Muscle layer of colon (tissue), 2 donors: Measurements from ENCODE around the gene MUC6.

Source experiments
- H3K27ac ChIP-seq: one replicate; pipeline ENCODE4 v1.7.0; 2013; ENCODE audit warnings: low read depth, mild to moderate bottlenecking, low read length, moderate library complexity
- H3K27me3 ChIP-seq, 2 donors: one replicate each; pipeline ENCODE4 v1.7.0; 2013; ENCODE audit warnings: low read length in 2 of 2, mild to moderate bottlenecking in 2 of 2; ENCODE audit not compliant: insufficient read depth in 2 of 2, control insufficient read depth in 1 of 2
- H3K36me3 ChIP-seq: one replicate; pipeline ENCODE4 v1.7.0; 2013; ENCODE audit warnings: mild to moderate bottlenecking, low read length; ENCODE audit not compliant: insufficient read depth
- H3K4me1 ChIP-seq: one replicate; pipeline ENCODE4 v1.7.0; 2013; ENCODE audit warnings: mild to moderate bottlenecking, low read length; ENCODE audit not compliant: insufficient read depth
- H3K4me3 ChIP-seq, 2 donors: one replicate each; pipeline ENCODE4 v1.7.0; 2013; ENCODE audit warnings: low read length in 2 of 2, low read depth in 1 of 2, mild to moderate bottlenecking in 1 of 2, moderate library complexity in 1 of 2
- H3K9ac ChIP-seq: one replicate; pipeline ENCODE4 v1.7.0; 2013; ENCODE audit warnings: low read length
- H3K9me3 ChIP-seq: one replicate; pipeline ENCODE4 v1.7.0; 2013; ENCODE audit warnings: mild to moderate bottlenecking, low read length
- donor health status: abdominal sarcoma.
- donor health status: Adenocarcinoma of cecum.

The MUC6 gene

DNA sequence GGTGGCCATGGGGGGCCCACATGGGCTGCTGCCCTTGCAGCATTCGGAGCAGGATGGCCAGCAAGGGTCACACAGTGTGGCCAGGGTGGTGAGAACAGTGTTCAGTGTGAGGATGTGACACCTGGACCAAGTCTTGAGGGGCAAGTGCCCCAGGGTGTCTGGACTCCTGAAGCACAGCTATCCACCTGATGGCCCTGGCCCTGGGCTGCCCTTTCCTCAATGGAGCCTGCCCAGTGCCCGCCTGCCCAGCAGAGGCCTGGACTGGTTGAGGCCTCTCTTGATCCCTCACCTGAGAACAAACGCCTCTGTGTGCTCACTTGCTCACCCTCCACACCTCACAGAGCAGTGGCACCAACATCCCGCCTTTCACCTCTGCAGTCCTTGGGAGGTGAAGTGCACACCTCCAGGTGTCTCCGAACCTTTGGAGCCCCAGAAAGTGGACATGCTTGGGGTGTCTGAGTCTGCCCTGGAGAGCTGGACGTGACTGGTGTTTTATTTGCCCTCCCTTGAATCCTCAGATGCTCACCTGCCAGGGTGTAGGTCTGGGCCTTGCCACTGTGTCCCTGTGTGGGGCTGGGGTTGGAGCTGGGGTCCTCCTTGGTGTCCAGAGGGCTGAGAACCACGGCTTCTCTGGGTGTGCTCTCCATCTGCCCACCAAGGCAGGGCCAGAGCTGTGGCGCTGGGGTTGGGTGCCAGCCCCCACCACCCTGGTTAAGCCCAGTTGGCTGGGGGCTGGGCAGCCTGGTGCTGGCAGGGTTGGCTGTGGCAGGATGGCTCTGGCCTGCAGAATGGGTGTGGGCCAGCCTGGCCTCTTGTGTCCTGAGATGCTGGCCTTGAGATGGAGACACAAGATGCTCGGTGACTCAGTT is 34.3 kb upstream of the MUC6 start:
- H3K9me3 ChIP-seq, result no peaks in the 10 kb centered on the region
- no peaks in the 10 kb centered on the region for H3K36me3 ChIP-seq
- peaks cover 0 to 16% of the 10 kb centered on the region in 2 donors for H3K27me3 ChIP-seq
- no peak overlapping the region for H3K4me3 ChIP-seq
- H3K4me1 ChIP-seq, result no peaks in the 10 kb centered on the region
- H3K9ac ChIP-seq, result no peak overlapping the region
- H3K27ac ChIP-seq, result no peak overlapping the region

DNA sequence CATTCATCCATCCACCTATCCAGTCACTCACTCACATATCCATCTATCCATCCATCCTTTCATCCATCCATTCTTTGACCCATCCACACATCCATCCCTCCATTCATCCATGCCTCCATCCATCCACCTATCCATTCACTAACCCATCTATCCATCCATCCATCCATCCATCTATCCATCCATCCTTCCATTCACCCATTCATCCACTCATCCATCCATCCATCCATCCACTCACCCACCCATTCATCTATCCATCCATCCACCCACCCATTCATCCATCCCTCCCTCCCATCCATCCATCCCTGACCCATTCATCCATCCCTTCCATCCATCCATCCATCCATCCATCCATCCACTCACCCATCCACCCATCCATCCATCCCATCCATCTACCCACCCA is 33.2 kb upstream of the MUC6 start:
- H3K27me3 ChIP-seq, result peaks cover 0 to 16% of the 10 kb centered on the region in 2 donors
- no peak overlapping the region for H3K9ac ChIP-seq
- no peak overlapping the region for H3K4me3 ChIP-seq
- no peak overlapping the region for H3K27ac ChIP-seq
- no peaks in the 10 kb centered on the region for H3K4me1 ChIP-seq
- H3K9me3 ChIP-seq, result no peaks in the 10 kb centered on the region
- H3K36me3 ChIP-seq, result no peaks in the 10 kb centered on the region

DNA sequence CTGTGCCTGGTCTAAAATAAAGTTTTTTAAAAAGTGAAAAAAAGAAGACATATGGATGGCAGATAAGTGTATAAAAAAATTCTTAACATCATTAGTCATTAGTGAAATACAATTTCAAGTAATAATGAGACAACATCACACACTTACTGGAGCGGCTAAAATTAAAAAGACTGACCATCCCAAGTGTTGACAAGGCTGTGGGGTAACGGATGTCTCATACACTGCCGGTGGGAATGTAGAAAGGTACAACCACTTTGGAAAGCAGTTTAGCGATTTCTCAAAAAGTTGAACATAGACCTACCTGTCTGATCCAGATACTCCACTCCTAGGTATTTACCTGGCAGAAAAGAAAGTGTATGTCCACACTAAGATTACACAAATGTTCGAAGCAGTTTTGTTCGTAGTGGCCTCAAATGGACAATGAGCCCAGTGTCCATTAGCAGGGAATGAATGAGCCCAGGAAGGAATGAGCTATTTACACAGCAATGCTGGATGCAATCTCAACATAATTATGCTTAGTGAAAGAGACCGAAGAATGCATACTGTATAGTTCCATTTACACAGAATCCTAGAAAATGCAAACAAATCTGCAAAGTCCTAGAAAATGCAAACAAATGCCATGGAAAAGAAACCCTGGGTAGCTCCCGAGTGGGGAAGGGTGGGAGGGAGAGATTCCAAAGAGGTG is 31.4 kb upstream of the MUC6 start:
- Histone ChIP-seq H3K4me3 (no peak overlapping the region), H3K9ac (no peak overlapping the region), H3K4me1 (no peaks in the 10 kb centered on the region), H3K27ac (no peak overlapping the region), H3K9me3 (no peaks in the 10 kb centered on the region), H3K27me3 (peaks cover 0 to 5% of the 10 kb centered on the region in 2 donors), H3K36me3 (no peaks in the 10 kb centered on the region)

DNA sequence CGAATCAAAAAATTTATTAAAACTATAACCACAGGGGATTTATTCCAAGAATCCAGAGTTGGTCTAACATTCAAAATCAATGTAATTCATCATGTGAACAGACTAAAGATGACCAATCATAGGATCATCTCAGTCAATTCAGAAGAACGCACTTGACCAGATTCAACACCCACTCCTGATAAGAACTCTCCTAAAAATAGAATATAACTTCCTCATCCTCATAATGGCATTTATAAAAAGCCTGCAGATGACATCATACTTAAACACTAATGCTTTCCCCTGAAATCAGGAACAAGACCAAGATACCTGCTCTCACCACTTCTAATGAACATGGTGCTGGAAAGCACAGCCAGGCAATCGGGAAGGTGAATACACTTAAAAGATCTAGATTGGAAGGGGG is 27.6 kb upstream of the MUC6 start:
- Histone ChIP-seq H3K9ac (no peak overlapping the region), H3K4me1 (no peaks in the 10 kb centered on the region), H3K36me3 (no peaks in the 10 kb centered on the region), H3K27me3 (peaks cover 0 to 3% of the 10 kb centered on the region in 2 donors), H3K4me3 (no peak overlapping the region), H3K9me3 (peaks cover 4% of the 10 kb centered on the region), H3K27ac (no peak overlapping the region)

DNA sequence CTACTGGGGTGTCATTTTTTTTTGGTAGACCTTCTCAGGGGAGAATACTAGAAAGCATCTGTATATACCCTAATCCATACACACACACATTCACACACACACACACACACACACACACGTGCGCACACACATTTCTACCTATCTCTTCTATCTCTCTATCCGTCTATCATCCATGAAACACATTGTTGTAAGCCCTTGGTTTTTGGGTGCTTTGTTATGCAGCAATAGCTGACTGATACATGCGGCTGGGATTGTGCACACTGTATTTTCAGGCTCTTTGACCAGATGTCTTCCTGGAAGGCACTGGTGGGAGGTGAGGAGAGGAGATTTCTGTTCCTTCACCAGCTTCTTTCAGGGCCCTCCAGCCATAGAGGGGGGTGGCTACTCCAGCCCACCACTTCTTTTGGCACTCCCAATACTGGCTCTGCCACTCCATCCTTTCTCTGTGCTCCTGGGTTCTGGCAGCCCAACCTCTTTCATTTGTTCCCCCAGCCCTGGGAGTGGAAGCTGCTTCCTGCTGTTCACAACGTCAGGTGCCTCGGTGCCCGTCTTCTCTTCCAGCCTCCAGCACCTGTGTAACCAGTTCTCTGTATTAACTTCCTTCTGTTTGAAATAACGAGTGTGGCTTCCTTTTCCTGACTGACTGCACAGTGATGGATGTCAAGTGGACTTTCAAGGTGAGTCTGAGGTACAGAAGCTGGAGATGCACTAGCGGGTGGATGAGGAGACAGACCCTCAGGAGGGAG is 25.7 kb upstream of the MUC6 start:
- Histone ChIP-seq H3K9me3 (peaks cover 4% of the 10 kb centered on the region), H3K9ac (no peak overlapping the region), H3K27me3 (peaks cover 0 to 3% of the 10 kb centered on the region in 2 donors), H3K27ac (no peak overlapping the region), H3K4me1 (no peaks in the 10 kb centered on the region), H3K4me3 (no peak overlapping the region), H3K36me3 (no peaks in the 10 kb centered on the region)

DNA sequence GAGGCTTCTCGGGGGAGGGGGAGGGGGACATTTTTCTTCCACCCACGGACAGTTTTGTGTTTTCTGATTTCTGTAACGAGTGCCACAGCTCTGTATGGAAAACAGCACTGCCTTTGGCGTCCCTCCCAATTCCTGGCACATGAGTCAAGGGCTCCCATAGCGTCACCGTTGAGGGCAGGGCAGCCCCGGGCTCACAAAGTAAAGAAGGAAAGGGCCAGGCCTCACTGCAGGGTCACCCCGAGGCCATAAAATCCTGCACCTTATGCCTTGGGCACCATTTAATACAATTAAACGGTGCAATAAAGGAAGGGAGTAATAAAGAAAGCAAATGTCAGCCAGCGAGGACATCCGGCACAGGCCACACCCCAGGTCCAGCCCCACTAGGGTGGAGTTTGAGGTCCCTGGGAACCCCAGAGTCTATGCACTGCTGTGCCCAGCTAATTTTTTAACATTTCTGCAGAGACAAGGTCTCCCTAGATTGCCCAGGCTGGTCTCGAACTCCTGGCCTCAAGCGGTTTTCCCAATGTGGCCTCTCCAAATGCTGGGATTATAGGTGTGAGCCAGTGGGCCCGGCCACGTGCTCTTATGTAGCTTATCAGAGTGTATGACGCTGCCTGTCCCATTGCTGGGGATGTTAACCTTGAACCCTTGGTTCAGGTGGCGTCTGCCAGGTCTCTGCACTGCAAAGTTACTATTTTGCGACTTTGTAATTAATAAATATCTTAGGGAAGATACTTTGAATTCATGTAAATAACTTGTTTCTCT is 24.5 kb upstream of the MUC6 start:
- H3K27ac ChIP-seq, result no peak overlapping the region
- peaks cover 4% of the 10 kb centered on the region for H3K9me3 ChIP-seq
- H3K4me1 ChIP-seq, result no peaks in the 10 kb centered on the region
- H3K27me3 ChIP-seq, result peaks cover 0 to 3% of the 10 kb centered on the region in 2 donors
- H3K9ac ChIP-seq, result no peak overlapping the region
- H3K4me3 ChIP-seq, result no peak overlapping the region
- no peaks in the 10 kb centered on the region for H3K36me3 ChIP-seq

DNA sequence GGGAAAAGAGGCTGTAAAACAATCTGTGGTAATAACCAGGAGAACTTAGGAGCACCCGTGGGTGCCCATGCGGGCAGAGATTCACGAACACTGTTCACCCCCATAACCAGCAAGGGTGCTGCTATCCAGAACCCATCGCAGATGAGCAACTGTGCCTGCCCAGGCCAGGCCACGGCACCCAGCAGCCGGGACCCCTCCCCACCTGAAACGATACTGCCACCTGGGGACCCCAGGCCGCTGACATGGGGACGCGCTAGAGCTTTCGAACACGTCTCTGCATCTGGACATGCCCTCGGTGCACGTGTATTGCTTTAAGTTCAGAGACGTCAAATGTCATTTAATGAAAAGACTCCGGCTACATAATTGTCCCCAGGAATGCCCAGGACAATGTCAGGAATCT is 23.9 kb upstream of the MUC6 start:
- H3K9me3 ChIP-seq, result peaks cover 4% of the 10 kb centered on the region
- H3K27me3 ChIP-seq, result peaks cover 0 to 9% of the 10 kb centered on the region in 2 donors
- H3K9ac ChIP-seq, result no peak overlapping the region
- no peak overlapping the region for H3K27ac ChIP-seq
- H3K36me3 ChIP-seq, result no peaks in the 10 kb centered on the region
- H3K4me3 ChIP-seq, result no peak overlapping the region
- H3K4me1 ChIP-seq, result no peaks in the 10 kb centered on the region

DNA sequence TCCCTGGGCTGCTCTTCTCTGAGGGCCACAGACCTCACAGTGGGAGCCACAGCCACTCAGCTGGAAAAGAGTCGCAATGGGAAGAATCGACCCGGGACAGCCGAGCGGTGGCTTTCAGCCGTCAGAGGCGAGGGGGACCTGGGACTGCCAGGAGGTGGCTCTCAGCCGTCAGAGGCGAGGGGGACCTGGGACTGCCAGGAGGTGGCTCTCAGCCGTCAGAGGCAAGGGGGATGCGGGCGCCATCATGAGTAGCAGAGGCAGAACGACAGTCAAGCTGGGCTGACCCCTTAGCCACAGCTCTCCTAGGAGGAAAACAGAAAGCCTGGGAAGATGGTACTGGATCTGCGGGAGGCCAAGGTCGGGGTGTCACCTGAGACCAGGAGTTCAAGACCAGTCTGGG is 23.2 kb upstream of the MUC6 start:
- Histone ChIP-seq H3K9me3 (peaks cover 4% of the 10 kb centered on the region), H3K27me3 (peaks cover 0 to 15% of the 10 kb centered on the region in 2 donors), H3K4me1 (no peaks in the 10 kb centered on the region), H3K9ac (no peak overlapping the region), H3K4me3 (no peak overlapping the region), H3K27ac (no peak overlapping the region), H3K36me3 (no peaks in the 10 kb centered on the region)

DNA sequence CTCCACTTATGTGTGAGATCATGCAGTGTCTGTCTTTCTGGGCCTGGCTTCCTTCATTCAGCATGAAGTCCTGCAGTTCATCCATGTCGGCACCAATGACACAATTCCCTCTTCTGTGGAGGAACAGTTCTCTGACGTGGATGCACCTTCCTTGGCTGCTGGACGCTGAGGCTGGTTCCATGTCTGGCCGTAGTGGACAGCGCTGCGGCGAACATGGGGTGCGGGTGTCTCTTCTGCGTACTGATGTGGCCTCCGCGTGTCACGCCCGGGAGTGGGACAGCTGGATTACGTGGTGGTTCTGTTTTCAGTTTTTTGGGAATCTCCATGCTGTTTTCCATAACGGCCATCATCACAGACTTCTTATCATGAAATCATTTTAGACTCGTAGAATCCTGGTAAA is 21.3 kb upstream of the MUC6 start:
- Histone ChIP-seq H3K4me3 (no peak overlapping the region), H3K27ac (no peak overlapping the region), H3K36me3 (no peaks in the 10 kb centered on the region), H3K9me3 (peaks cover 4% of the 10 kb centered on the region), H3K4me1 (no peaks in the 10 kb centered on the region), H3K9ac (no peak overlapping the region), H3K27me3 (peaks cover 0 to 31% of the 10 kb centered on the region in 2 donors)

DNA sequence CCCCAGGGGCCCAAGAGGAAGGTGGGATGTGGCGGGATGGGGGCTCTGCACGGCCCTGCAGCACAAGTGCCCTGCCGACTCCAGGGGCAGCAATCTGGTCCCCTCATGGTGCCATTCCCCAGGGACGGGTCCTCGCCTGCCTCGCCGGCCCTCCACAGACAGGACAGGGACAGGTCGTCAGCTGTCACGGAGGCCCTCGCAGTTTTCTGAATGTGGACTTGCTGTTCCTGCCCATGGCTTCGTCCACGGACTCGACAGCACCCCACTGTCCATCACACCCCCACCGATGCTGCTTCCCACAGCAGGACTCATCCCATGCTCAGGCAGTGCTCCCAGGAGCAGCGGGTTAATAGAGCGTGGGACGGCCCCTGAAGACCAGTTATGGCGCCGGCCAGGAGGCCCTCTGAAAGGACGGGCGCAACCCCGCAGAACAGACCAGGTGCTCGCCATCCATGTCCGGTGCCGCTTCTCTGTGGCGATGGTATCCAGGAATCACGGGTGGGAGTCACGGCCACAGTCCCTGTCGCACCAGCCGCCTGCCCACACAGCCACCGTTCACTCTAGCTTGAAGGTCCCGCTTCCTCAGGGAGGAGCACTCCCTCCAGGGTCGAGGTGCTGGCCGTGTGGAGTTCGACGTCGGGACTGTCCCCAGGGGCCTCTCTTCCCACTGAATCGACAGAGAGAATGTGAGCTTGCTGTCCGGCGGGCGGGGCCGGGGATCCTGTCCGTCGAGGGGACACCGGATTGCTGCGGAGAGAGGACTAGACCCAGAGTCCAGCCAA is 19.7 kb upstream of the MUC6 start:
- Histone ChIP-seq H3K36me3 (no peaks in the 10 kb centered on the region), H3K9ac (no peak overlapping the region), H3K9me3 (no peaks in the 10 kb centered on the region), H3K27me3 (peaks cover 0 to 43% of the 10 kb centered on the region in 2 donors), H3K4me1 (no peaks in the 10 kb centered on the region), H3K4me3 (no peak overlapping the region), H3K27ac (no peak overlapping the region)
